Loucy (cell line): ENCODE data around the gene PRR22.

Experiments
- H2AFZ ChIP-seq: fragments of 200-600 bp; sonication (generic); 2 replicates; pipeline ENCODE4 v1.6.0; 2016; ENCODE audit warnings: antibody characterized with exemption, mild to moderate bottlenecking, low read length, moderate library complexity
- H3F3A ChIP-seq: fragments of 200-600 bp; 2 replicates; pipeline ENCODE4 v1.6.0; 2016; ENCODE audit warnings: antibody characterized with exemption, low read depth, mild to moderate bottlenecking
- H3K27me3 ChIP-seq: fragments of 200-600 bp; sonication (generic); 2 replicates; pipeline ENCODE4 v1.6.1; 2014; ENCODE audit warnings: low read length, mild to moderate bottlenecking; ENCODE audit not compliant: insufficient read depth, poor library complexity, severe bottlenecking
- H3K36me3 ChIP-seq: fragments of 200-600 bp; sonication (generic); 2 replicates; pipeline ENCODE4 v1.6.1; 2016; ENCODE audit warnings: low read length; ENCODE audit not compliant: insufficient read depth
- H3K4me1 ChIP-seq: fragments of 200-600 bp; sonication (generic); 2 replicates; pipeline ENCODE4 v1.5.1; 2014; ENCODE audit warnings: low read length, mild to moderate bottlenecking; ENCODE audit not compliant: insufficient read depth, poor library complexity, severe bottlenecking
- H3K4me2 ChIP-seq: fragments of 200-600 bp; sonication (generic); 2 replicates; pipeline ENCODE4 v1.6.0; 2014; ENCODE audit warnings: antibody characterized with exemption, low read length, low read depth, mild to moderate bottlenecking; ENCODE audit not compliant: poor library complexity, severe bottlenecking
- H3K4me3 ChIP-seq: fragments of 200-600 bp; sonication (generic); 2 replicates; pipeline ENCODE4 v1.5.1; 2014; ENCODE audit warnings: low read length, mild to moderate bottlenecking, mixed read lengths; ENCODE audit not compliant: poor library complexity, severe bottlenecking
- H3K79me2 ChIP-seq: fragments of 200-600 bp; sonication (generic); 2 replicates; pipeline ENCODE4 v1.6.1; 2014; ENCODE audit warnings: low read length; ENCODE audit not compliant: insufficient read depth
- H3K9ac ChIP-seq: fragments of 200-600 bp; sonication (generic); 2 replicates; pipeline ENCODE4 v1.6.0; 2014; ENCODE audit warnings: mild to moderate bottlenecking, low read depth, low read length, moderate library complexity; ENCODE audit not compliant: poor library complexity, severe bottlenecking
- H3K9me2 ChIP-seq: fragments of 200-600 bp; sonication (generic); replicated peaks from 2 replicates; pipeline ENCODE4 v1.6.1; 2016; ENCODE audit warnings: low read depth, low read length, mixed read lengths
- H3K9me3 ChIP-seq: fragments of 200-600 bp; sonication (generic); 2 replicates; pipeline ENCODE4 v1.6.1; 2014; ENCODE audit warnings: mild to moderate bottlenecking, antibody characterized with exemption, low read length, low read depth; ENCODE audit not compliant: insufficient read depth
- H4K20me1 ChIP-seq: fragments of 200-600 bp; sonication (generic); 2 replicates; pipeline ENCODE4 v1.6.0; 2014; ENCODE audit warnings: antibody characterized with exemption, low read length, mild to moderate bottlenecking; ENCODE audit not compliant: insufficient read depth, poor library complexity, severe bottlenecking
- CTCF ChIP-seq: fragments of 200-600 bp; sonication (generic); conservative IDR thresholded peaks from 2 replicates; pipeline ENCODE4 v1.5.1; 2014; ENCODE audit warnings: mild to moderate bottlenecking, antibody characterized with exemption, low read length
- EZH2phosphoT487 ChIP-seq: fragments of 200-600 bp; IDR thresholded peaks from 2 replicates; pipeline ENCODE4 v1.6.1; 2018; ENCODE audit warnings: antibody characterized with exemption, mild to moderate bottlenecking, moderate library complexity, borderline replicate concordance

Gene PRR22

GRCh38 chr19:5803752-5804515 lies 19.4 kb upstream of the PRR22 start:
- Histone ChIP-seq H3F3A (no peaks in the 10 kb centered on the region), H3K4me3 (peak overlapping the region; percentile 71), H3K4me1 (peaks cover 5% of the 10 kb centered on the region), H3K9ac (peak overlapping the region; percentile 73), H3K79me2 (no peaks in the 10 kb centered on the region), H3K27me3 (no peaks in the 10 kb centered on the region), H3K4me2 (peak overlapping the region; percentile 91), H2AFZ (peak overlapping the region; percentile 93), H4K20me1 (no peaks in the 10 kb centered on the region), H3K9me3 (no peaks in the 10 kb centered on the region), H3K36me3 (no peaks in the 10 kb centered on the region), H3K9me2 (no peaks in the 10 kb centered on the region)
- TF ChIP-seq CTCF (peak; percentile 98), EZH2phosphoT487 (no peak)

- Histone ChIP-seq H3F3A (no peaks in the 10 kb centered on the region), H3K36me3 (no peaks in the 10 kb centered on the region), H2AFZ (peak overlapping the region; percentile 93), H3K4me2 (peak overlapping the region; percentile 91), H3K4me3 (peak overlapping the region; percentile 71), H3K9ac (peak overlapping the region; percentile 73), H3K4me1 (peaks cover 5% of the 10 kb centered on the region), H4K20me1 (no peaks in the 10 kb centered on the region), H3K27me3 (no peaks in the 10 kb centered on the region), H3K9me3 (no peaks in the 10 kb centered on the region), H3K79me2 (no peaks in the 10 kb centered on the region), H3K9me2 (no peaks in the 10 kb centered on the region)
- TF ChIP-seq CTCF (no peak), EZH2phosphoT487 (no peak)
Measured at GRCh38 chr19:5803441-5803751, 18.9 kb upstream of the PRR22 start.

- Histone ChIP-seq H3F3A (no peaks in the 10 kb centered on the region), H3K9me3 (no peaks in the 10 kb centered on the region), H3K4me2 (no peak overlapping the region), H2AFZ (no peak overlapping the region), H3K9me2 (no peaks in the 10 kb centered on the region), H4K20me1 (no peaks in the 10 kb centered on the region), H3K9ac (no peak overlapping the region), H3K79me2 (no peaks in the 10 kb centered on the region), H3K27me3 (no peaks in the 10 kb centered on the region), H3K4me3 (no peak overlapping the region), H3K36me3 (no peaks in the 10 kb centered on the region), H3K4me1 (peaks cover 5% of the 10 kb centered on the region)
- TF ChIP-seq EZH2phosphoT487: no peak
Measured at GRCh38 chr19:5801796-5802619, 17.5 kb upstream of the PRR22 start.
